T-helper 2 cell treated with Interferon-gamma antibody and Interleukin-4, amounts not matched to agents 100 ng/mL and 5 ng/mL, for 36 hours (primary cell): Measurements from ENCODE around the gene C10orf143. TPM values are rescaled to one million over a fixed set of nuclear protein-coding genes. Genes with fewer than 3 reads are reported as not detected.
"Not testable (repeated sequence)": the region's sequence is repeated elsewhere in the genome, so short reads cannot be mapped to it uniquely, and the experiment has no call there.

Source experiments
- intact Hi-C: fragments of 100-400 bp; cut with micrococcal nuclease; formaldehyde crosslinking; loops from one replicate; pipeline ENCODE4 v1.15.1; 2023
- total RNA-seq: library from RNA; stranded (reverse); gene quantifications from 2 replicates; pipeline ENCODE4 v1.2.3, GENCODE V29; 2022

Gene C10orf143
- total RNA-seq, 1 donor from 2014 or later: 4.9 TPM

- intact Hi-C loops: no loop called here
Measured at GRCh38 chr10:130038019-130038555, 72.5 kb downstream of the C10orf143 start.

GRCh38 chr10:130037169-130037661, 73.4 kb downstream of the C10orf143 start:
- intact Hi-C loops: no loop called here

GRCh38 chr10:130036296-130037065, 74.1 kb downstream of the C10orf143 start:
- intact Hi-C loops: no loop called here

DNA sequence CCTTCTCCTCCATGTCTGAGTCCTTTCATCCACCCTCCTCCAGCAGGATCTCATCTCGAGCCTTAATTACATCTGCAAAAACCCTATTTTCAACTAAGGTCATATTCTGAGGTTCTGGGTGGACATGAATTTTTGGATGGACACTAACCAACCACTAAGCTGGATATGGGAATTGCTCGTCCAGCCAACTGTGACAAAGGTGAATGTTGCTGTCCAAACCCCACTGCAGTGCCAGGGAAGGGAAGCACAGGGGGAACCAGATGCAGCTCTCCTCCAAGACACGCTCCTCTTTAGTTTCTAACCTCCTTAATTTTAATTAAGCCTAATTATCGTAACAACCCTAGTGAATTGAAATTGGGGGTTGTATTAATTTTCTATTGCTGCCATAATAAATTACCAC, 81.4 kb downstream of the C10orf143 start:
- intact Hi-C loops: no loop called here

GRCh38 chr10:130028465-130028819, 82.2 kb downstream of the C10orf143 start:
- intact Hi-C loops: no loop called here

DNA sequence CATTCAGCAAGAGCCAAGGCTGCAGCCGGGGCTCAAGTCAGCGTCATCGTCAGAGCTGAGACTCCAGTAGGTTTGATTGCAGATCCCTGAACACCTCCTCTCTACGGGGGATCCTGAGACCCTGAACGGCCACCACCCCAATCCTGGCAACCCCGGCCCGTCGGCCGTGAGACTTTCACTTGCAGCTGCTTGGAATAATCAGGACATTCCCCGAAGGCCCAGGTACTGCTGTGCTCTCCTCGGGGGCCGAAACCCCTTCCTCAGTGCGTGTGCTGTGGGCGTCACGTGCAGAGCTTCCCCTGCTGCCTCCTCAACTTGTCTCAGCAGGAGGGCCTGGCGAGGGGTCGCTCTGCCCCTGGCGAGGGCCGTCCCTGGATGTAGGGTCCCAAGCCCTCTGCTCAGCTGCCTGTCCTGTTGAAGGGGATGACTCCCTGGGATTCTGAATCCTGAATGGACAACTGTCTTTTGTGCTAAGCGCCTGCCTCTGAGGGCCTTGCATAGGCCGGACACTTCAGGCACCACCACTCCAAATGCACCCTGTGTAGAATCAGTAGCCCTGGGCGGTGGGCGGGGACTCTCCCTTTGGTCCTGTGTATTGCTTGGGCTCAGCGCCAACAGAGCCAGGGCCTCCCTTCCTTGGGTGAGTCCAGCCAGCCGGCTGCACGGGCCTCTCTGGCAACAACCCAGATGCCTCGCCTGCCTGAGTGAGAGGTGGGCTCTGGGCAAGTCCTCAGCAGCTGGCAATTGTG, 82.7 kb downstream of the C10orf143 start:
- intact Hi-C loops: no loop called here

DNA sequence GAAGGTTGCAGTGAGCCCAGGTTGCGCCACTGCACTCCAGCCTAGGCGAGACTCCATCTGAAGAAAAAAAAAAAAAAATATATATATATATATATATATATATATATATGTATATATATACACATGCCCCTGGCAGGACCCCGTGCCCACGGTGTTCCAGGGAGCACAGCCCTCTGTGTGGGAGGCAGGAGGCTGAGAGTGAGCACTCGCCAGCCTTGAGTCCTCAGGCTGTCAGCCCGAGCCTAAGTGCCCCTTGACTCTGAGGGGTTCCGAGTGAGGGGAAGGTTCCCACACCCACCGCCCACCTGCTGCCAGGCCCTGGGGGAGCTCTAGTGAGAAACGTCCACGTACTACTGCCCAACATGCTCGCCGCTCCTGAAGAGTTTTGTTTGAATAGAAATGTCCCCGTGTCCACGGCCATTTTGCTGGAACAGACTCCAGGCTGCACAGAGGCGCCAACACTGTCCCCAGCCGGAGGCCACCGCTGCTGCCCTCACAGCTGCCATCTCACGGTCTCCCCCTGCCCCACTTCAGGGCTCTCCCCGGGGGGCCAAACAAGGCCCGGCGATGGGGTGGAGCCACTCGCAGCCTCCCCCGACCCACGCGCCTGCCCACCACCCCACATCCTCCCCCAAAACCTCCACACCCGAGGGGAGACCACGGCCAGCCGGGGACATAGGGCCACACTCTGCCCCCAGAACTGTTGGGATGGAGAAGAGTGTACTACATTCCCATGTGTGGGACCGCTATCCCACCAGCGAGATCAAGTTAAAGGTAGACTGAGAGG, 83.8 kb downstream of the C10orf143 start:
- intact Hi-C loops: no loop called here

GRCh38 chr10:130025811-130026485, 84.7 kb downstream of the C10orf143 start:
- intact Hi-C loops: no loop called here

- intact Hi-C loops: no loop called here
Measured at GRCh38 chr10:130025326-130025725, 85.3 kb downstream of the C10orf143 start.

GRCh38 chr10:130024779-130025325, 85.8 kb downstream of the C10orf143 start:
- intact Hi-C loops: no loop called here

- intact Hi-C loops: not testable (repeated sequence)
Measured at GRCh38 chr10:130024326-130024725, 86.3 kb downstream of the C10orf143 start.

DNA sequence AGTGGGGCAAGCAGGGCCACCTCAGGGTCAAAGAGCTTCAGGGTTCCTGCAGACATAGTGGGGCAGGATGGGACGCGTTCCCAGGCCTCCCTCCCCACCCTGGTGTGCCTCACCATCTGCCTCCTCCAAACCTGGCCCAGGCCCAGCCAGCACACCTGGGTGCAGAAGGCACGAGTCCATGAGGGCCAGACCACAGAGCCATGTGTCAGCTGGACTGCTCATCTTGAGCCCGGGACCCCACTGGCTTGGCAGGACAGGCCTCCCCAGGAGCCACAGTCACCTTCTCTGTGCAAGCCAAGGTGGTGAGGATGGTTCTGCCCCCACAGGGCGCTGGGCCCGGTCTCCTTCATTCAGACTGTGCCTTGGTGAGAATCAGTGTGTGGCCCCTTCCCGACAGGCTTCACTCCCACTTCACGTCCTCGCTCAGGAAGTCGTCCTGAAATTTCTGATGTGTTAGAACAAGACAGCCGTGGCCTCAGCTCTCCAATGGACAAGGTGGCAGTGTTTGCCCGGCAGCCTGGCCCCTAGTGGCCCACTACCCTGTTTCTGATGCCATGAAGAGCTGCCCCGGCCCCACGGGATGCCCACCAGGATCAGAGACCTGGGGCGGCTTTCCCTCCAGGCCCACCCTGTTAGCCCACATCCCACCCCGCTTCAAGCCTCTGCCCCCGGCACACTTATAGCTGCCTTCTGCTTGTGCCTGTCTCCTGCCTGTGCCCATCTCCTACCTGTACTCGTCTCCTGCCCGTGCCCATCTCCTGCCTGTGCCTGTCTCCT, 87.0 kb downstream of the C10orf143 start:
- intact Hi-C loops: no loop called here

- intact Hi-C loops: no loop called here
Measured at GRCh38 chr10:130022511-130023299, 87.9 kb downstream of the C10orf143 start.

- intact Hi-C loops: no loop called here
Measured at GRCh38 chr10:130022086-130022485, 88.5 kb downstream of the C10orf143 start.

GRCh38 chr10:130021383-130021950, 89.2 kb downstream of the C10orf143 start:
- intact Hi-C loops: no loop called here

- intact Hi-C loops: no loop called here
Measured at GRCh38 chr10:130020651-130021382, 89.8 kb downstream of the C10orf143 start.

GRCh38 chr10:130018730-130019185, 91.9 kb downstream of the C10orf143 start:
- intact Hi-C loops: no loop called here

DNA sequence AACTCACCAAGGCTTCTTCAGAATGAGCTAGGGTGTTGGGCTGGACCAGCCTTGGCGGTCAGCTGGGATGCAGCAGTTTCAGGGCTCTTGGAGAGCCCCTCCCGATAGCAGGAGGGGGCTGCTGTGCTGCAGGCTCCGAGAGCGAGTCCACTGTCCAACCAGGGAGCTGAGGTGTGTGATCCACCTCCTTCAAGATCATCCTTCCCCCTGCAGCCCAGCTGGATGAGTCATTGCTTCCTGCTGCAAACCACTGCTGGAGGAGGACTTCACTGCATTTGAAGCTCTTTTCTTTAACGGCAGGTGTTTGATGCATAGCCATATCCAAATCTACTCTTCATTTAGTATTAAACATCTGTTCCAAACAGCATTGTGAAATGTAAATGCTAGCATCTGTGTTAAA, 92.4 kb downstream of the C10orf143 start:
- intact Hi-C loops: no loop called here
